IPS DF 6.9 (cell line): ENCODE results near the gene INPP5A.

Source experiments
- DNase-seq: peaks from one replicate; pipeline ENCODE4 v3.0.0-alpha.2; 2013; ENCODE audit warnings: low read depth, low spot score
- H3K27ac ChIP-seq: one replicate; pipeline ENCODE4 v1.5.1; 2013; ENCODE audit warnings: low read length, control low read depth
- H3K27me3 ChIP-seq: 2 replicates; pipeline ENCODE4 v1.6.1; 2013; ENCODE audit warnings: mild to moderate bottlenecking, low read length; ENCODE audit not compliant: control insufficient read depth, insufficient read depth
- H3K36me3 ChIP-seq: 2 replicates; pipeline ENCODE4 v1.6.1; 2013; ENCODE audit warnings: low read length; ENCODE audit not compliant: control insufficient read depth, insufficient read depth
- H3K4me1 ChIP-seq: 2 replicates; pipeline ENCODE4 v1.6.1; 2013; ENCODE audit warnings: low read length; ENCODE audit not compliant: control insufficient read depth, insufficient read depth
- H3K4me3 ChIP-seq: 2 replicates; pipeline ENCODE4 v1.5.1; 2013; ENCODE audit warnings: mild to moderate bottlenecking, low read length
- H3K9me3 ChIP-seq: 2 replicates; pipeline ENCODE4 v1.6.1; 2013; ENCODE audit warnings: low read length, inconsistent platforms; ENCODE audit not compliant: control insufficient read depth, insufficient read depth
- WGBS: extraction: QIAGEN DNeasy Blood & Tissue Kit; methylation state at CpG from one replicate; pipeline ENCODE4 v1.1.7; 2013; ENCODE audit warnings: mixed read lengths, missing lambda C conversion rate; ENCODE audit not compliant: insufficient read length, insufficient coverage; 5-methylcytosine and 5-hydroxymethylcytosine counted together

INPP5A gene

DNA sequence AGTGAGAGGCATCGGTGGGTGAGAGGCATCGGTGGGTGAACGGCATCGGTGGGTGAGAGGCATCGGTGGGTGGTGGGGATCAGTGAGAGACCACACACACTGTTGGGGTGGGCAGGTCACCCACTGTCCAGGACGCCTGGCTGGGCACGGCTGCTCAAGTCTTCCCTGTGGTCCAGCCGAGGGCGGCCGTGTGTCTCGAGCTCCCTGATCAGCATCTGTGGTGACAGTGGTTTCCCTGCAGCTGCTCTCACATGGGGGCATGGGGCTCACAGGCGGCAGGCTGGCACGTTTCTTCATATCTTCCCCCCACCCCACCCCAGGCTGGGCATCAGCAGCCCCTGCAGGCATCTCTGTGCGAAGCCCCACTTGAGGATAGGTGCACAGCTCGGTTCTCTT lies 170.2 kb downstream of the INPP5A start:
- no peaks in the 10 kb centered on the region for H3K27me3 ChIP-seq
- no peak overlapping the region for H3K4me3 ChIP-seq
- no CpG with 5 or more reads among the region's 15 CpGs for WGBS
- H3K4me1 ChIP-seq: no peaks in the 10 kb centered on the region
- H3K9me3 ChIP-seq: no peaks in the 10 kb centered on the region
- no peaks in the 10 kb centered on the region for H3K36me3 ChIP-seq
- no peak overlapping the region for H3K27ac ChIP-seq
- no peak for DNase-seq

DNA sequence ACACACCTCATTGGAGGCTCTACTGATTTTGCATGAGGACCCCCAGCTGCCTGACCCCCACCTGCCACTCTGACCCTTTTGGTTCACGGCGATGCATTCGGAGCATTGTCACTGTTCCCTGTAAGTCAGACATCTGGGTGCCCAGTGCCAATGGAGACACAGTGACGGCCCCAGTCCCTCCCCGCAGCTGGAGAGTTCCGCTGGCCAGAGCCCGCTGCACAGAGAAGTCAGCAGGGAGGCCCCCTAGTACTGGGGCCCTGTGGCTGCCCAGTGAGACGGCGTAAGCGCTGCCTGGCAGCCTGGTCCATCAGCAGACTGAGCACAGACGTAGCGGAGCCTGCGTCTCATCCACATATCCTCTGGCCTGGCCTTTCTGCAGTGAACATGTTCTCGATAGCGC lies 170.9 kb downstream of the INPP5A start:
- Histone ChIP-seq H3K27me3 (no peaks in the 10 kb centered on the region), H3K27ac (no peak overlapping the region), H3K4me1 (no peaks in the 10 kb centered on the region), H3K9me3 (no peaks in the 10 kb centered on the region), H3K36me3 (no peaks in the 10 kb centered on the region), H3K4me3 (no peak overlapping the region)
- WGBS: no CpG with 5 or more reads among the region's 15 CpGs
- DNase-seq: no peak

DNA sequence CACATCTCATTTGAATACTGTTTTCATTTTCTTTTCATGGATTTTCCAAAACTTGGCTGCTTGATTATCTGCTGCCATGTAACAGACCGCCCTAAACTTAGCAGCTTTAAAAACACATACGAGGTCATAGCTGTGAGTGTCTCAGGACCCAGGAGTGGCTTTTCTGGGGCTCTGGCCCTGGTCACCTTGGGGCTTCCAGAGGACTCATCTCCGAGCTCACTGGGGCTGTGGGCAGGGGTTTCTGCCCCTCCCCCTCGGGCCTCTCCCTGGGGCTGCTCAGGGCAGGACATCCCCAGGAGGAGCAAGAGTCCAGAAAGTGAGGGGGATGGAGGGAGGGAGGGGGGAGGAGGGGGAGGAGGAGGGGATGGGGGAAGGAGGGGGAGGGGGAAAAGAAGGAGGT lies 171.3 kb downstream of the INPP5A start:
- Histone ChIP-seq H3K27me3 (no peaks in the 10 kb centered on the region), H3K4me1 (peaks cover 3% of the 10 kb centered on the region; the same call in 1 of the 2 replicates), H3K9me3 (no peaks in the 10 kb centered on the region), H3K27ac (no peak overlapping the region), H3K36me3 (no peaks in the 10 kb centered on the region), H3K4me3 (no peak overlapping the region)
- no peak for DNase-seq
- WGBS: no CpG with 5 or more reads among the region's 4 CpGs

DNA sequence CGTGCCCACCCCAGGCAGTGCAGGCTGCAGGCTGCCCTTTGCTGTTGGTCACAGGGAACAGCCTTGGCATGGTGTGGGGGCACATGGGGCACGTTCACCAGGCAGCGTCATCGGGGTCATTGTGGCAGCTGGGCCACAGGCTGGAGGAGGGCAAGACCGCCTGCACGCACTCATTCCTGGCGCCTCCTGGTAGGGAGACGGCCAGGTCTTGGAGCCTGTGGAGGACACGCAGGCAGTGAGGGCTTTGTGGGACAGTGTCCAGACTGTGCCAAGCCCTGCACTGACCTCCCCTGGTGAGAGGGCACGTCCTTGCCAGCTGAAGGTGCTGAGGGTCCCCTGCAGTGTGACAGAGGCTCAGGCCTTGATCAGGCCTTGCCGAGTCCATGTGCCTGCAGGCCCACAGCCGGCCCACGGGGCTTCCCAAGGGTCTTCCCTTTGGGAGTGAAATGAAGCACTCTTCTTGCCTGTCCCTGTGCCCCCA lies 171.9 kb downstream of the INPP5A start:
- Histone ChIP-seq H3K4me1 (peaks cover 3% of the 10 kb centered on the region; the same call in 1 of the 2 replicates), H3K4me3 (no peak overlapping the region), H3K27ac (no peak overlapping the region), H3K36me3 (no peaks in the 10 kb centered on the region), H3K9me3 (no peaks in the 10 kb centered on the region), H3K27me3 (no peaks in the 10 kb centered on the region)
- no peak for DNase-seq
- WGBS: no CpG with 5 or more reads among the region's 13 CpGs

DNA sequence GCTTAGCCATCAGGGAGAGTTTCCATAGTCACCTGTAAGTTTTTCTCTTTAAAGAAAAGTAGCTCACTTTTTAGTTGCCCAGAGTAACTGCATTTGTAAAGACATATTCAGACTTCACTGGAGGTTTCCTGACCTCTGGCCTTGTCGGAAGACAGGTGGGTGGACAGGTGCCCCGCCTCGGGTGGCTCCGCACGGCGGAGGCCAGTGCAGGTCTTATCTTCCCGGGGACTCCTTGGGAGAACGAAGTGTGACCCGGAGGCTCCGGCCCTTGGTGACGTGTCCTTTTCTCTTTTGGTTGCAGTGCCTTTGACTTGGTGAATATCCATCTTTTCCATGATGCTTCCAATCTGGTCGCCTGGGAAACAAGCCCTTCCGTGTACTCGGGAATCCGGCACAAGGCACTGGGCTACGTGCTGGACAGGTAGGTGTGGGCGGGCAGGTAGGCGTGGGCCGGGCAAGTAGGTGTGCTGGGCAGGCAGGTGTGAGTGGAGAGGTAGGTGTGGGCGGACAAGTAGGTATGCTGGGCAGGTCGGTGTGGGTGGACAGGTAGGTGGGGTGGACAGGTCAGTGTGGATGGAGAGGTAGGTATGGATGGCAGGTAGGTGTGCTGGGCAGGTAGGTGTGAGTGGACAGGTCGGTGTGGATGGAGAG lies 172.6 kb downstream of the INPP5A start:
- no peak for DNase-seq
- no peak overlapping the region for H3K4me3 ChIP-seq
- no CpG with 5 or more reads among the region's 22 CpGs for WGBS
- no peak overlapping the region for H3K27ac ChIP-seq
- no peaks in the 10 kb centered on the region for H3K27me3 ChIP-seq
- H3K4me1 ChIP-seq: peaks cover 3% of the 10 kb centered on the region; the same call in 1 of the 2 replicates
- no peaks in the 10 kb centered on the region for H3K36me3 ChIP-seq
- H3K9me3 ChIP-seq: no peaks in the 10 kb centered on the region

DNA sequence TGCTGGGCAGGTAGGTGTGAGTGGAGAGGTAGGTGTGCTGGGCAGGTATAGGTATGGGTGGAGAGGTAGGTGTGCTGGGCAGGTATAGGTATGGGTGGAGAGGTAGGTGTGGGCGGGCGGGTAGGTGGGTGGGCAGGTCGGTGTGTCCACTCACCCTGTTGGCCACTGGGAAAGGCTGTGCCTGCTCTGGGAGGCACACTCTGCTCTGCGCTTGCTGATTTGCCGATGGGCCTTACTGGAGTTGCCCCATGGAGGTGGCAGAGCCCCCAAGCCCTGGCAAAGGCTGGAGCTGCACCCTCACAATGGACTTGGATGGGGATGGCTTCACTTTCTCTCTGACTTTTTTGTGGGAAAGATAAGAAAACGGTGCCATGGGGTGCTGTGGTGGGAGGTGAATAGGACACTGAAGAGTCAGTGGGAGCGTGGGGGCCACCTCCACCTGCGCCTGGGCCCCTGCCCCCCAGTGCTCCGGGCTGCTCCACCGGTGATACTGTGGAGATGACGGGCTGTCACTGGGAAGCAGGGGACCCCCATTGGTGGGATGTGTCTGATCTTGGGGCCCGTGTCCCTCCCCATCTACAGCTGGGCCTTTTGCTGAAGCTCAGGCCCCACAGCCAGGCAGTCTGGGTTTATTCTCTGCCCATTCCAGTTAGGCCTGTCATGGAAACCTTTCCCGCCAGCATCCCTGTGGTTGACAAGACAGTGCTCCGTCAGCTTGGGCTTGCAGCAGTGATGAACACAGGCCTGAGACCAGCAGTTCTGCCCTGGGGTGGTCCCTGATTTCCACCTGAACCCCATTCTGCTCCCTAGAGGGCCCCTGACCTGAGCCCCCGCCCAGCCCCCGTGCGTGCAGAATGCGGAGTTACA lies 173.4 kb downstream of the INPP5A start:
- no peak overlapping the region for H3K4me3 ChIP-seq
- no peaks in the 10 kb centered on the region for H3K9me3 ChIP-seq
- H3K27me3 ChIP-seq: no peaks in the 10 kb centered on the region
- H3K36me3 ChIP-seq: no peaks in the 10 kb centered on the region
- H3K27ac ChIP-seq: no peak overlapping the region
- peaks cover 5% of the 10 kb centered on the region; the same call in 1 of the 2 replicates for H3K4me1 ChIP-seq
- no CpG with 5 or more reads among the region's 18 CpGs for WGBS
- DNase-seq: no peak

DNA sequence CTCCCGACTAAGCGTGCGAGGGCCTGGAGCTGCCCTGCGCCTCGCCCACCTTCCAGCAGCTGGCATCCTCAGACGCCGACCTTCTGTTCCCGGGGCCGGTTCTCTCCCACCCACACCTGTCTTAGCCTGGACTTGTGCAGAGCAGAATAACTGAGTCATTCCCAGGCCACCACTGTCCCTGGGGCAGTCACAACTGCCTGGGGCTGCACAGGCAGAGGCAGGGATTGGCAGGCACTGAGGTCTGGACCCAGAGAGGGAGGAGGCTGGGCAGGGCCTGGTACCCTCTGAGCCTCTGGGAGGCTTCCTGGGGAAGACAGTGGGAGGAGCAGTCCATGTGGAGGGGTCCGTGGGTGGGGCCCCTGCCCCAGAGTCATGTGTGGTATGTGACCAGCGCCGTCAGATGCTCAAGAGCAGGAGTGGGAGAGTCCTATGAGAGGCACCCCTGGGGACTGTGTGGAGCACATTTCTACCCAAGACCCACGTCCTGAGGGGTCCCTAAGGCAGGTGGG lies 174.1 kb downstream of the INPP5A start:
- no peaks in the 10 kb centered on the region for H3K27me3 ChIP-seq
- H3K4me3 ChIP-seq: no peak overlapping the region
- WGBS: no CpG with 5 or more reads among the region's 13 CpGs
- peaks cover 5% of the 10 kb centered on the region; the same call in 1 of the 2 replicates for H3K4me1 ChIP-seq
- no peak overlapping the region for H3K27ac ChIP-seq
- no peak for DNase-seq
- H3K36me3 ChIP-seq: no peaks in the 10 kb centered on the region
- no peaks in the 10 kb centered on the region for H3K9me3 ChIP-seq

DNA sequence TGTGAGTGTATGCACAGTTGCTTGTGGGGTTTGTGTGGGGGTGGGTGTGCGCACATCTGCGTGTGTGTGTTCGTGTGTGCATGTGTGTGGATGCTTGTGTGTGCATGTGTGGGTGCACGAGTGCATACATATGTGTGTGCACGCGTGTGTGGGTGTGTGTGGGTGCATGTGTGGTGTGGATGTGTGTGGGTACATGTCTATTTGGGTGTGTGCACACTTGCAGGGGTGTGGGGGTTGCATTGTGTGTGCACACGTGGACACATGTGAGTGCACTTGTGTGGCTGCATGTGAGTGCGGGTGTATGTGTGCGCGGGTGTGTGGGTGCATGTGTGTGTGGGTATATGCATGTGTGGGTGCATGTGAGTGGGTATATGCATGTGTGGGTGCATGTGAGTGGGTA lies 174.7 kb downstream of the INPP5A start:
- no peaks in the 10 kb centered on the region for H3K9me3 ChIP-seq
- no peak for DNase-seq
- WGBS: no CpG with 5 or more reads among the region's 10 CpGs
- no peak overlapping the region for H3K4me3 ChIP-seq
- no peaks in the 10 kb centered on the region for H3K36me3 ChIP-seq
- H3K27ac ChIP-seq: no peak overlapping the region
- H3K4me1 ChIP-seq: peaks cover 5% of the 10 kb centered on the region; the same call in 1 of the 2 replicates
- no peaks in the 10 kb centered on the region for H3K27me3 ChIP-seq

DNA sequence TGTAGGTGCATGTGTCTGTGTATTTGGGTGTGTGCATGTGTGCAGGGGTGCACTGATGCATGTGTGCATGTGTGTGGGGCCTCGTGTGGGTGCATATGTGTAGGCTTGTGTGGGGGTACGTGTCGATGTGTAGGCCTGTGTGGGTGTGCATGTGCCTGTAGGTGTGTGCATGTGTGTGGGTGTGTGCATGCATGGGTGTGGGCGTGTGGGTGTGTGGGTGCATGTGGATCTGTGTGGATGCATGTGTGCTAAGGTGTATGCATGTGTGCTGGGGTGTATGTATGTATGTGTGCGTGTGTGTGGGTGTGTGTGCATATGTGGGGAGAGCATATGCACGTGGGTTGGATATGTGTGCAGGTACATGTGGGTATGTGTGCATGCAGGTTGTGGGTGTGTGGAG lies 175.2 kb downstream of the INPP5A start:
- H3K36me3 ChIP-seq: no peaks in the 10 kb centered on the region
- no peak overlapping the region for H3K4me3 ChIP-seq
- DNase-seq: no peak
- no peak overlapping the region for H3K27ac ChIP-seq
- H3K4me1 ChIP-seq: peaks cover 5% of the 10 kb centered on the region; the same call in 1 of the 2 replicates
- no peaks in the 10 kb centered on the region for H3K9me3 ChIP-seq
- no peaks in the 10 kb centered on the region for H3K27me3 ChIP-seq
- no CpG with 5 or more reads among the region's 6 CpGs for WGBS

DNA sequence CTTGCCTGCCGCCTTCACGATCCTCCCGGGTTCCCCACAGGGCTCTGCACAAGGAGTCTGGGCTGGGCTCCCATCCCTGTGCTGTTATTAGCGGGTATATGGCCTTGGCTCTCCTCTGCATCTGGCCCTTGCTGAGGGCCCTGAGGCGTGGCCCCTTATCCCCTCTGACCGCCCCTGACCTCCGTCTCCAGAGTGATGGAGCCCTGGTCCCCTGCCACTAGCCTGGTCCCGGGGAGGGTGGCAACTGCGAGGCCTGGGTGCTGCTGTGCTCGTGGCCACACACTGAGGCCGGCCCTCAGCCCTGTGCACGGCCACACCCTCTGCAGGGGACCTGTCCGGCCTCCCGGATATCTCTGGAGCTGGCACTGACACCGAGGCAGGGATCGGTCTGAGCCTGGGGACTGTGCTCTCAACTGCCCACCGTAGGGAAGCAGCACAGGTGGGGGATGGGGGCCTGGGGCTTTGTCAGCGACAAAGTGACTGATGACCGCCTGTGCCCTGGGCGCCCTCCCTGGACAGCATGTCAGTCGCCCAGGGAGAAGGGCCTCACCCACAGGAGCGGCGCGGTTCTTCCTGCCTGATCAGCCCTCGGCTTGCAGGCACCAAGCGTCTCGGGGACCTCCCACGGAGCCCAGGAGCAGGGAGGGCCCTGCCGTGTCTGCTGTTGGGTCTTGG lies 176.0 kb downstream of the INPP5A start:
- H3K9me3 ChIP-seq: no peaks in the 10 kb centered on the region
- H3K4me3 ChIP-seq: no peak overlapping the region
- H3K27ac ChIP-seq: no peak overlapping the region
- no peak for DNase-seq
- no CpG with 5 or more reads among the region's 29 CpGs for WGBS
- no peaks in the 10 kb centered on the region for H3K27me3 ChIP-seq
- no peaks in the 10 kb centered on the region for H3K36me3 ChIP-seq
- peaks cover 5% of the 10 kb centered on the region; the same call in 1 of the 2 replicates for H3K4me1 ChIP-seq
